Keratinocyte (primary cell): ENCODE data around the gene PLEKHG5. TPM values are rescaled to one million over a fixed set of nuclear protein-coding genes. Genes with fewer than 3 reads are reported as not detected.

ENCODE experiments used
- DNase-seq: peaks from one replicate; pipeline ENCODE4 v3.0.0-alpha.2; 2011; ENCODE audit warnings: low read depth, missing footprints, low spot score
- FAIRE-seq: peaks from 2 replicates; lab custom pipeline; 2011; peaks lifted over from hg19 to GRCh38; lab: Jason Lieb, UNC
- H2AFZ ChIP-seq: 2 replicates; pipeline ENCODE4 v1.6.0; 2012; ENCODE audit warnings: low read length, control low read depth, inconsistent platforms; ENCODE audit not compliant: control insufficient read depth
- H3K27ac ChIP-seq: 2 replicates; pipeline ENCODE4 v1.5.1; 2011; ENCODE audit warnings: low read length; ENCODE audit not compliant: control insufficient read depth, insufficient read depth
- H3K27me3 ChIP-seq: 3 replicates; pipeline ENCODE4 v1.6.0; 2011; ENCODE audit warnings: low read length; ENCODE audit not compliant: control insufficient read depth, insufficient read depth; ENCODE audit errors: extremely low read depth
- H3K36me3 ChIP-seq, 2 experiments: 2 replicates in 1 of 2; 3 replicates in 1 of 2; pipeline ENCODE4 v1.5.1; 2011; ENCODE audit warnings: low read length in 2 of 2, mild to moderate bottlenecking in 1 of 2; ENCODE audit not compliant: control insufficient read depth in 2 of 2, insufficient read depth in 2 of 2; ENCODE audit errors: extremely low read depth in 1 of 2
- H3K4me1 ChIP-seq: 3 replicates; pipeline ENCODE4 v1.5.1; 2011; ENCODE audit warnings: low read length; ENCODE audit not compliant: control insufficient read depth, insufficient read depth; ENCODE audit errors: extremely low read depth
- H3K4me2 ChIP-seq: 3 replicates; pipeline ENCODE4 v1.6.0; 2011; ENCODE audit warnings: low read depth, low read length; ENCODE audit not compliant: control insufficient read depth, insufficient read depth; ENCODE audit errors: extremely low read depth
- H3K4me3 ChIP-seq, 3 experiments: fragments of 200-600 bp in 1 of 3; sonication (generic) in 1 of 3; 2 replicates in 2 of 3; 3 replicates in 1 of 3; pipeline ENCODE4 v1.5.1; 2011 to 2016; ENCODE audit warnings: low read length in 3 of 3, mild to moderate bottlenecking in 3 of 3, control low read depth in 2 of 3, inconsistent platforms in 1 of 3, low read depth in 1 of 3, mixed read lengths in 1 of 3, mixed run types in 1 of 3, moderate library complexity in 1 of 3; ENCODE audit not compliant: control insufficient read depth in 2 of 3, insufficient read depth in 2 of 3; ENCODE audit errors: extremely low read depth in 1 of 3
- H3K79me2 ChIP-seq: 2 replicates; pipeline ENCODE4 v1.6.0; 2012; ENCODE audit warnings: low read length; ENCODE audit not compliant: control insufficient read depth, insufficient read depth
- H3K9ac ChIP-seq: 3 replicates; pipeline ENCODE4 v1.6.0; 2011; ENCODE audit warnings: low read length; ENCODE audit not compliant: control insufficient read depth, insufficient read depth; ENCODE audit errors: extremely low read depth
- H3K9me1 ChIP-seq: 3 replicates; pipeline ENCODE4 v1.6.0; 2011; ENCODE audit warnings: low read length; ENCODE audit not compliant: control insufficient read depth, insufficient read depth; ENCODE audit errors: extremely low read depth
- H3K9me3 ChIP-seq: 2 replicates; pipeline ENCODE4 v1.5.1; 2012; ENCODE audit warnings: low read depth, low read length; ENCODE audit not compliant: control insufficient read depth
- H4K20me1 ChIP-seq: 3 replicates; pipeline ENCODE4 v1.6.0; 2011; ENCODE audit warnings: low read length; ENCODE audit not compliant: control insufficient read depth, insufficient read depth; ENCODE audit errors: extremely low read depth
- EZH2 ChIP-seq: IDR thresholded peaks from one replicate; pipeline ENCODE4 v1.6.1; 2012; ENCODE audit warnings: inconsistent platforms, mild to moderate bottlenecking, low read length, moderate library complexity
- dilution Hi-C: fragments of 300-500 bp; cut with MboI; formaldehyde crosslinking; loops from one replicate; pipeline ENCODE4 v1.7.0; 2020; ENCODE audit warnings: low sequenced_read_pairs; ENCODE audit not compliant: extremely low pct_ligation_motif_present
- polyA plus RNA-seq, 5 experiments: library from polyadenylated mRNA; depleted of rRNA in 3 of 5; stranded (reverse) in 3 of 5; stranded (forward) in 1 of 5; unstranded in 1 of 5; fragments of >200 nt; gene quantifications; 1 replicate in 1 of 5; 2 replicates in 3 of 5; 3 replicates in 1 of 5; pipeline versions ENCODE4 v1.2.1 to v1.2.3, GENCODE V29; 2011 to 2012; ENCODE audit warnings: missing spikeins in 2 of 5, low read depth in 1 of 5, low replicate concordance in 1 of 5
- TF ChIP-seq, protein P1 (sequence below), 3 experiments: IDR thresholded peaks in 1 of 3; conservative IDR thresholded peaks in 1 of 3; optimal IDR thresholded peaks in 1 of 3; 2 replicates in 2 of 3; 3 replicates in 1 of 3; pipeline versions ENCODE3 to v1.5.1; 2011; ENCODE audit warnings: low read length in 3 of 3, mild to moderate bottlenecking in 3 of 3, moderate library complexity in 2 of 3, control low read depth in 1 of 3, inconsistent platforms in 1 of 3; ENCODE audit not compliant: insufficient read depth in 2 of 3; ENCODE audit errors: extremely low read depth in 1 of 3

The PLEKHG5 gene
- polyA plus RNA-seq, 1 donor (not counting 4 experiments of a cell fraction or from before 2014, with no cell fraction given), result 11.8 TPM

DNA sequence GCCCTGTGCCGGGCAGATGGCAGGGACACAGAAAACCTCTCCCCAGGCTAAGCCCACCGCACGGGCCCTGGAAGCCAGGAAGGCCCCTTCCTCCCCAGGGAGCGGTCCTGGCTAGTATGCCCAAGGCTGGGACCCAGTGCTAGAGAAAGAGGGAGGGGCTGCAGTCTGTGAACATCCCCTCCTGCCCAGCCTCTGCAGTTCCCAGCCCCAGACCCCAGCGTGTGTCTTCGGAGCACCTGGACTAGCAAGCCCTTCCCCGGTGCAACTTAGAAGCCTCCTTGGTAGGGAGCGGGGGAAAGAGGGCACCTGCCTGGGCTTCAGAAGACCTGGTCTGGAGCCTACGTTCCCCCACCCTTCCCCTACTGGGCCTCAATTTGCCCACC lies 2.1 kb downstream of the PLEKHG5 start:
- Histone ChIP-seq H3K9me1 (no peaks in the 10 kb centered on the region), H3K4me2 (peak overlapping the region; percentile 99), H3K9ac (peak overlapping the region; percentile 100), H3K27me3 (no peaks in the 10 kb centered on the region), H2AFZ (no peak overlapping the region), H3K4me3 (peak overlapping the region; percentile 54 to 94 (median 87)), H3K79me2 (peaks cover 25% of the 10 kb centered on the region), H3K4me1 (peaks cover 62% of the 10 kb centered on the region), H3K27ac (peak overlapping the region; percentile 100), H3K36me3 (peaks cover 1 to 12% of the 10 kb centered on the region in 2 experiments), H4K20me1 (no peaks in the 10 kb centered on the region), H3K9me3 (no peaks in the 10 kb centered on the region)
- DNase-seq, result no peak
- no peak for FAIRE-seq
- TF ChIP-seq EZH2, result no peak
- TF ChIP-seq, protein P1, sequence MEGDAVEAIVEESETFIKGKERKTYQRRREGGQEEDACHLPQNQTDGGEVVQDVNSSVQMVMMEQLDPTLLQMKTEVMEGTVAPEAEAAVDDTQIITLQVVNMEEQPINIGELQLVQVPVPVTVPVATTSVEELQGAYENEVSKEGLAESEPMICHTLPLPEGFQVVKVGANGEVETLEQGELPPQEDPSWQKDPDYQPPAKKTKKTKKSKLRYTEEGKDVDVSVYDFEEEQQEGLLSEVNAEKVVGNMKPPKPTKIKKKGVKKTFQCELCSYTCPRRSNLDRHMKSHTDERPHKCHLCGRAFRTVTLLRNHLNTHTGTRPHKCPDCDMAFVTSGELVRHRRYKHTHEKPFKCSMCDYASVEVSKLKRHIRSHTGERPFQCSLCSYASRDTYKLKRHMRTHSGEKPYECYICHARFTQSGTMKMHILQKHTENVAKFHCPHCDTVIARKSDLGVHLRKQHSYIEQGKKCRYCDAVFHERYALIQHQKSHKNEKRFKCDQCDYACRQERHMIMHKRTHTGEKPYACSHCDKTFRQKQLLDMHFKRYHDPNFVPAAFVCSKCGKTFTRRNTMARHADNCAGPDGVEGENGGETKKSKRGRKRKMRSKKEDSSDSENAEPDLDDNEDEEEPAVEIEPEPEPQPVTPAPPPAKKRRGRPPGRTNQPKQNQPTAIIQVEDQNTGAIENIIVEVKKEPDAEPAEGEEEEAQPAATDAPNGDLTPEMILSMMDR (optimal IDR thresholded peaks at IDR 0.05 in 1 of 3, IDR thresholded peaks at IDR 0.05 in 1 of 3, conservative IDR thresholded peaks at IDR 0.05 in 1 of 3; ENCODE audit: extremely low read depth in 1 of 3, insufficient read depth in 2 of 3, low read length in 3 of 3), result no peak
- dilution Hi-C loops, result no loop called here

DNA sequence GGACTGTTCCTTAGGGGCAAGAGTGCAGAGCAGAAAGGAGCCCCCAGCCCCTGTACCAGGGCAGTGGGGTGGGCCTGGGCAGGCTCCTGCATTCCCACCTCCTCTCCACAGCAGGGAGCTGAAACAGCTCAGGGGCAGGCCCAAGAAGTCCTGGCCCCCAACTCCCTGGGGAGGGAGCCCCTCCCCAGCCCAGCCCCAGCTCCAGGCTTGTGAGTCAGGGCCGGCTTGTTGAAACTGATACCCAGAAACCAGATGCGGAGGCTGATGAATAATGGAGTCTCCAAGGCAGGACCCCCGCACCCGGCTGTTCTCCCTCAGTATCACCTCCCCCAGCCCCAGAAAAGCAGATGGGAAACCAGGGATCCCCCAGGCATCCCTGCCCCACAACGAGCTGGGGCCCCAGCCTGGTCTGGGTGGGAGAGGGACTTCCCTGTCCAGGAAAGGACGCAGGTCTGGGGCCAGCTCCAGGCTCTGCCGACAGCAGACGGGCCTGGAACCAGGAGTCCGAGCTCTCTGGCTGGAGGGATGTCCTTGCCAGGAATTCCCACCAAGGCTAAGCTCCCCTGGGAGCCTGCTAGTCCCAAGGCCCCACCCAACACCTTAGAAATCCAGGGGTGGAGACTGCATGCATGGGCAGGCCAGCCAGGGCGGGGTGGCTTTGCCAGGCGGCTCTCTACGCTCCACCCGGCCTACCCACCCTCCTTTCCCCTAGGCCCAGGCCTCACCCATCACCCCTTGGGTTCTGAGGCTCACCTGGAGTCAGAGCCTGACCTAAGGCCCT lies 2.7 kb downstream of the PLEKHG5 start:
- FAIRE-seq, result peak; percentile 91
- H3K36me3 ChIP-seq, result peaks cover 1 to 16% of the 10 kb centered on the region in 2 experiments
- H3K9me1 ChIP-seq, result no peaks in the 10 kb centered on the region
- H3K27me3 ChIP-seq, result no peaks in the 10 kb centered on the region
- H3K79me2 ChIP-seq, result peaks cover 25% of the 10 kb centered on the region
- no peaks in the 10 kb centered on the region for H3K9me3 ChIP-seq
- DNase-seq, result no peak
- peak overlapping the region; percentile 99 for H3K4me2 ChIP-seq
- no peaks in the 10 kb centered on the region for H4K20me1 ChIP-seq
- dilution Hi-C loops, result no loop called here
- peak overlapping the region; percentile 100 for H3K27ac ChIP-seq
- H3K4me3 ChIP-seq, result peak overlapping the region; percentile 54 to 94 (median 87)
- TF ChIP-seq EZH2, result no peak
- TF ChIP-seq, protein P1 (optimal IDR thresholded peaks at IDR 0.05 in 1 of 3, IDR thresholded peaks at IDR 0.05 in 1 of 3, conservative IDR thresholded peaks at IDR 0.05 in 1 of 3; ENCODE audit: extremely low read depth in 1 of 3, insufficient read depth in 2 of 3, low read length in 3 of 3), result no peak
- H3K9ac ChIP-seq, result peak overlapping the region; percentile 100
- H2AFZ ChIP-seq, result no peak overlapping the region
- H3K4me1 ChIP-seq, result peaks cover 64% of the 10 kb centered on the region
